Stimulated activated CD4-positive, alpha-beta T cell treated with anti-CD3 and anti-CD28 coated beads, Interleukin-4, amount 100 ng/mL, for 48 hours (primary cell): ENCODE results near the gene PNPLA7.
"Not testable (repeated sequence)": the region's sequence is repeated elsewhere in the genome, so short reads cannot be mapped to it uniquely, and the experiment has no call there.

ENCODE experiments used
- DNase-seq, 2 donors: peaks; one replicate each; pipeline ENCODE4 v3.0.0-alpha.2; 2020; ENCODE audit warnings: low read depth in 2 of 2

PNPLA7 gene

GRCh38 chr9:137543237-137543963 lies 6.8 kb downstream of the PNPLA7 start:
- DNase-seq = no peak

GRCh38 chr9:137542486-137542885 lies 7.7 kb downstream of the PNPLA7 start:
- no peak for DNase-seq

GRCh38 chr9:137540536-137540935 lies 9.7 kb downstream of the PNPLA7 start:
- no peak for DNase-seq

GRCh38 chr9:137538058-137538457 lies 12.1 kb downstream of the PNPLA7 start:
- DNase-seq = no peak

GRCh38 chr9:137536594-137537131 lies 13.5 kb downstream of the PNPLA7 start:
- not testable (repeated sequence) for DNase-seq

- no peak for DNase-seq
These were observed 15.1 kb downstream of the PNPLA7 start for GRCh38 chr9:137535120-137535428.

GRCh38 chr9:137534256-137535119 lies 15.7 kb downstream of the PNPLA7 start:
- no peak for DNase-seq

- DNase-seq = not testable (repeated sequence)
These were observed 17.2 kb downstream of the PNPLA7 start for GRCh38 chr9:137532891-137533468.

GRCh38 chr9:137531099-137531765 lies 19.0 kb downstream of the PNPLA7 start:
- no peak for DNase-seq

GRCh38 chr9:137530331-137530730 lies 19.9 kb downstream of the PNPLA7 start:
- DNase-seq = no peak

GRCh38 chr9:137524981-137525317 lies 25.3 kb downstream of the PNPLA7 start:
- no peak for DNase-seq

GRCh38 chr9:137524161-137524980 lies 25.8 kb downstream of the PNPLA7 start:
- DNase-seq = no peak

GRCh38 chr9:137522746-137523455 lies 27.3 kb downstream of the PNPLA7 start:
- DNase-seq = no peak

- DNase-seq = no peak
These were observed 28.7 kb downstream of the PNPLA7 start for GRCh38 chr9:137521405-137521985.

GRCh38 chr9:137520614-137521404 lies 29.4 kb downstream of the PNPLA7 start:
- no peak for DNase-seq

GRCh38 chr9:137519553-137519952 lies 30.6 kb downstream of the PNPLA7 start:
- no peak for DNase-seq

- not testable (repeated sequence) for DNase-seq
These were observed 31.3 kb downstream of the PNPLA7 start for GRCh38 chr9:137518661-137519459.

GRCh38 chr9:137516144-137516917 lies 33.9 kb downstream of the PNPLA7 start:
- no peak for DNase-seq
